Nucleus accumbens (tissue), 56 donors: ENCODE results near the gene FARSA.
"Not testable (repeated sequence)": the region's sequence is repeated elsewhere in the genome, so short reads cannot be mapped to it uniquely, and the experiment has no call there.

Source experiments
- DNase-seq, 56 donors: peaks; one replicate each; lab custom pipeline; 2025; lab: John Stamatoyannopoulos, UW

Gene FARSA

GRCh38 chr19:12896460-12896859 lies 37.1 kb downstream of the FARSA start:
- DNase-seq: no peak

- DNase-seq: no peak
Observed at GRCh38 chr19:12893582-12893981, 39.9 kb downstream of the FARSA start.

GRCh38 chr19:12891553-12892021 lies 41.9 kb downstream of the FARSA start:
- no peak for DNase-seq

- DNase-seq: peak; percentile 49 to 100 (median 98)
Observed at GRCh38 chr19:12890787-12891552, 42.5 kb downstream of the FARSA start, which contains the start of gene GCDH. Gene GCDH, plus strand, starts transcription at chr19:12891160. Its CDS starts 145 bp downstream, at chr19:12891305.

GRCh38 chr19:12890299-12890786 lies 43.2 kb downstream of the FARSA start:
- not testable (repeated sequence) for DNase-seq

GRCh38 chr19:12888006-12888603 lies 45.4 kb downstream of the FARSA start:
- no peak for DNase-seq

- no peak for DNase-seq
Observed at GRCh38 chr19:12886969-12887747, 46.4 kb downstream of the FARSA start, which contains the start of gene KLF1. Gene KLF1, minus strand, starts transcription at chr19:12887201. Its CDS starts 61 bp downstream, at chr19:12887140.

GRCh38 chr19:12886651-12886968 lies 46.9 kb downstream of the FARSA start:
- DNase-seq: no peak

- no peak for DNase-seq
Observed at GRCh38 chr19:12885749-12886650, 47.5 kb downstream of the FARSA start.

GRCh38 chr19:12884926-12885748 lies 48.4 kb downstream of the FARSA start:
- peak in 39 of 56 donors; percentile 7 to 78 (median 36) for DNase-seq

- DNase-seq: no peak
Observed at GRCh38 chr19:12884627-12884925, 48.9 kb downstream of the FARSA start.

- no peak for DNase-seq
Observed at GRCh38 chr19:12884202-12884601, 49.3 kb downstream of the FARSA start.

- DNase-seq: no peak
Observed at GRCh38 chr19:12882589-12882988, 50.9 kb downstream of the FARSA start.

- peak in 55 of 56 donors; percentile 19 to 93 (median 73) for DNase-seq
Observed at GRCh38 chr19:12881172-12881808, 52.2 kb downstream of the FARSA start, which contains the start of gene DNASE2. Gene DNASE2, minus strand, starts transcription at chr19:12881449. Its CDS starts 74 bp downstream, at chr19:12881375.

- peak in 13 of 56 donors; percentile 6 to 39 (median 30) for DNase-seq
Observed at GRCh38 chr19:12880551-12881171, 52.9 kb downstream of the FARSA start.

GRCh38 chr19:12875086-12875485 lies 58.4 kb downstream of the FARSA start:
- no peak for DNase-seq

- no peak for DNase-seq
Observed at GRCh38 chr19:12873891-12874745, 59.4 kb downstream of the FARSA start.
